B cell (primary cell): ENCODE results near the gene PAEP. TPM values are rescaled to one million over a fixed set of nuclear protein-coding genes. Genes with fewer than 3 reads are reported as not detected.

Experiments
- ATAC-seq: fragments of 200-7000 bp; cut with Tn5 transposase; one replicate; pipeline ENCODE4 v1.10.0; 2021; ENCODE audit warnings: low read depth, mild to moderate bottlenecking, moderate number of reproducible peaks, moderate library complexity
- CTCF ChIA-PET: fragments of 350-600 bp; sonication (Branson Sonifier 250); formaldehyde crosslinking; loops from one replicate; lab custom pipeline; 2021; ENCODE audit warnings: antibody characterized with exemption, inconsistent platforms; lab: Charles Lee
- POLR2A ChIA-PET: fragments of 350-600 bp; sonication (Branson Sonifier 250); formaldehyde crosslinking; loops from one replicate; lab custom pipeline; 2021; ENCODE audit warnings: antibody characterized with exemption; lab: Charles Lee
- DNase-seq: peaks from one replicate; pipeline ENCODE4 v3.0.0; 2013
- H2AFZ ChIP-seq: 2 replicates; pipeline ENCODE4 v1.6.1; 2012; ENCODE audit warnings: mild to moderate bottlenecking, low read depth, low read length; ENCODE audit not compliant: insufficient read depth, poor library complexity, severe bottlenecking
- H3K27ac ChIP-seq, 2 donors: 1 replicate in 1 of 2; 2 replicates in 1 of 2; pipeline ENCODE4 v1.5.1; 2012 to 2013; ENCODE audit warnings: low read length in 2 of 2, mild to moderate bottlenecking in 2 of 2, moderate library complexity in 1 of 2
- H3K27me3 ChIP-seq, 4 experiments: fragments of 200-600 bp in 1 of 4; sonication (generic) in 1 of 4; replicated peaks in 1 of 4; 1 replicate in 2 of 4; 2 replicates in 2 of 4; pipeline versions ENCODE4 v1.6.1 to v1.7.0; 2013 to 2016; ENCODE audit warnings: low read length in 3 of 4, mild to moderate bottlenecking in 2 of 4, mixed read lengths in 1 of 4, moderate library complexity in 1 of 4; ENCODE audit not compliant: insufficient read depth in 4 of 4, control insufficient read depth in 3 of 4; ENCODE audit errors: control extremely low read depth in 1 of 4
- H3K36me3 ChIP-seq, 2 experiments: replicated peaks in 1 of 2; 1 replicate in 1 of 2; 2 replicates in 1 of 2; pipeline versions ENCODE4 v1.6.1 to v1.7.1; 2013; ENCODE audit warnings: low read length in 1 of 2; ENCODE audit not compliant: insufficient read depth in 2 of 2, control insufficient read depth in 1 of 2; ENCODE audit errors: control extremely low read depth in 1 of 2, extremely low read depth in 1 of 2
- H3K4me1 ChIP-seq, 2 donors: fragments of 200-600 bp in 1 of 2; sonication (generic) in 1 of 2; 1 replicate in 1 of 2; 2 replicates in 1 of 2; pipeline versions ENCODE4 v1.5.1 to v1.6.1; 2013 to 2017; ENCODE audit warnings: low read length in 2 of 2; ENCODE audit not compliant: control insufficient read depth in 2 of 2, insufficient read depth in 2 of 2
- H3K4me2 ChIP-seq: replicated peaks from 2 replicates; pipeline ENCODE3; 2012; ENCODE audit warnings: mild to moderate bottlenecking, low read depth, low read length; ENCODE audit not compliant: poor library complexity, severe bottlenecking
- H3K4me3 ChIP-seq, 5 experiments: fragments of 200-600 bp in 1 of 5; sonication (generic) in 1 of 5; 1 replicate in 3 of 5; 2 replicates in 2 of 5; pipeline versions ENCODE4 v1.5.1 to v1.7.0; 2011 to 2016; ENCODE audit warnings: low read length in 4 of 5, mild to moderate bottlenecking in 4 of 5, low read depth in 2 of 5, control low read depth in 1 of 5, moderate library complexity in 1 of 5; ENCODE audit not compliant: insufficient read depth in 1 of 5; ENCODE audit errors: control extremely low read depth in 1 of 5, extremely low read depth in 1 of 5
- H3K79me2 ChIP-seq: fragments of 200-600 bp; sonication (generic); one replicate; pipeline ENCODE4 v1.6.0; 2016; ENCODE audit warnings: low read length; ENCODE audit not compliant: control insufficient read depth, insufficient read depth
- H3K9ac ChIP-seq: fragments of 200-600 bp; sonication (generic); 2 replicates; pipeline ENCODE4 v1.6.1; 2017; ENCODE audit warnings: mild to moderate bottlenecking, low read length, moderate library complexity
- H3K9me3 ChIP-seq, 3 donors: one replicate each; pipeline versions ENCODE4 v1.6.1 to v1.7.1; 2013; ENCODE audit warnings: low read length in 2 of 3; ENCODE audit not compliant: control insufficient read depth in 2 of 3, insufficient read depth in 1 of 3; ENCODE audit errors: control extremely low read depth in 1 of 3
- H4K20me1 ChIP-seq: 2 replicates; pipeline ENCODE4 v1.6.0; 2012; ENCODE audit warnings: mild to moderate bottlenecking, low read length; ENCODE audit not compliant: insufficient read depth, control insufficient read depth, poor library complexity, severe bottlenecking
- H3K27ac Mint-ChIP-seq: one replicate; pipeline ENCODE4 v1.8.0; 2021; ENCODE audit warnings: mixed read lengths
- H3K27me3 Mint-ChIP-seq: one replicate; pipeline ENCODE4 v1.8.0; 2021; ENCODE audit warnings: mixed read lengths
- H3K4me1 Mint-ChIP-seq: one replicate; pipeline ENCODE4 v1.8.0; 2021; ENCODE audit warnings: mixed read lengths
- H3K4me3 Mint-ChIP-seq: one replicate; pipeline ENCODE4 v1.8.0; 2021; ENCODE audit warnings: mixed read lengths
- H3K9me3 Mint-ChIP-seq: one replicate; pipeline ENCODE4 v1.8.0; 2022; ENCODE audit warnings: mixed read lengths; ENCODE audit not compliant: insufficient read depth
- CTCF ChIP-seq: fragments of 200-600 bp; IDR thresholded peaks from one replicate; pipeline ENCODE4 v1.8.0; 2022; ENCODE audit warnings: antibody characterized with exemption, mild to moderate bottlenecking
- EZH2 ChIP-seq: IDR thresholded peaks from 2 replicates; pipeline ENCODE4 v1.6.1; 2012; ENCODE audit warnings: borderline replicate concordance, low read depth, mild to moderate bottlenecking, moderate library complexity, low read length; ENCODE audit not compliant: insufficient read depth, poor library complexity, severe bottlenecking
- WGBS: methylation state at CpG from one replicate; pipeline ENCODE4 v1.1.5; 2013; ENCODE audit warnings: missing lambda C conversion rate; ENCODE audit not compliant: insufficient coverage; 5-methylcytosine and 5-hydroxymethylcytosine counted together
- intact Hi-C: fragments of 100-400 bp; cut with micrococcal nuclease; formaldehyde crosslinking; loops from one replicate; pipeline ENCODE4 v1.10.0; 2022
- polyA plus RNA-seq: library from polyadenylated mRNA; depleted of rRNA; stranded (reverse); fragments of >200 nt; gene quantifications from 2 replicates; pipeline ENCODE4 v1.2.3, GENCODE V29; 2012
- total RNA-seq, 2 donors: library from RNA; stranded (reverse); fragments of 120-200 nt in 1 of 2; gene quantifications; 1 replicate in 1 of 2; 2 replicates in 1 of 2; pipeline versions ENCODE4 v1.2.3 to v1.2.4, GENCODE V29; 2013 to 2022

Gene PAEP
- total and polyA plus RNA-seq, 2 donors (not counting 1 experiment from before 2014, with no cell fraction given) = not detected

- DNase-seq (no peak), ATAC-seq (no peak)
- ChIA-PET POLR2A (interaction anchor here (0.6 kb wide), 1 partner anchor 8 kb away, joined by 5 read pairs; no protein-coding TSS in a partner anchor), CTCF (no interaction called here)
- Histone ChIP-seq H2AFZ (no peak overlapping the region), H3K4me1 (no peaks in the 10 kb centered on the region), H3K27ac (no peak overlapping the region), H3K4me2 (no peak overlapping the region), H3K36me3 (no peaks in the 10 kb centered on the region), H3K9me3 (peaks cover 0 to 7% (median 0%) of the 10 kb centered on the region in 3 donors), H4K20me1 (no peaks in the 10 kb centered on the region), H3K9ac (no peak overlapping the region), H3K4me3 (no peak overlapping the region), H3K79me2 (no peaks in the 10 kb centered on the region), H3K27me3 (no peaks in the 10 kb centered on the region)
- intact Hi-C loops = no loop called here
- Mint-ChIP-seq H3K27ac (no peak overlapping the region), H3K9me3 (no peaks in the 10 kb centered on the region), H3K4me3 (no peak overlapping the region), H3K4me1 (no peaks in the 10 kb centered on the region), H3K27me3 (peaks cover 3% of the 10 kb centered on the region)
- WGBS = 15% methylated on average over 4 of the region's 4 CpGs
- TF ChIP-seq CTCF (no peak), EZH2 (no peak)
Measured at GRCh38 chr9:135611875-135612209, 50.3 kb downstream of the PAEP start.

GRCh38 chr9:135612437-135612836, 50.9 kb downstream of the PAEP start:
- intact Hi-C loops = no loop called here
- no peak overlapping the region for H3K27ac ChIP-seq
- ChIA-PET CTCF (no interaction called here), POLR2A (no interaction called here)
- H3K79me2 ChIP-seq = no peaks in the 10 kb centered on the region
- Mint-ChIP-seq H3K9me3 (no peaks in the 10 kb centered on the region), H3K4me3 (no peak overlapping the region), H3K4me1 (no peaks in the 10 kb centered on the region), H3K27ac (no peak overlapping the region), H3K27me3 (peaks cover 3% of the 10 kb centered on the region)
- H3K27me3 ChIP-seq = no peaks in the 10 kb centered on the region
- H3K9ac ChIP-seq = no peak overlapping the region
- ATAC-seq (no peak), DNase-seq (no peak)
- H3K4me3 ChIP-seq = no peak overlapping the region
- H4K20me1 ChIP-seq = no peaks in the 10 kb centered on the region
- TF ChIP-seq CTCF = no peak
- TF ChIP-seq EZH2 = no peak
- 89% methylated on average over 8 of the region's 8 CpGs for WGBS
- no peak overlapping the region for H2AFZ ChIP-seq
- no peaks in the 10 kb centered on the region for H3K36me3 ChIP-seq
- peaks cover 0 to 5% (median 0%) of the 10 kb centered on the region in 3 donors for H3K9me3 ChIP-seq
- no peaks in the 10 kb centered on the region for H3K4me1 ChIP-seq
- no peak overlapping the region for H3K4me2 ChIP-seq
